Mesenchymal stem cell (in vitro differentiated cells and primary cell): Measurements from ENCODE around the gene TMEM134. TPM values are rescaled to one million over a fixed set of nuclear protein-coding genes. Genes with fewer than 3 reads are reported as not detected.

ENCODE experiments used
- DNase-seq: peaks from one replicate; pipeline ENCODE4 v3.0.0-alpha.2; 2013
- H2AFZ ChIP-seq: one replicate; pipeline ENCODE4 v1.6.1; 2013; ENCODE audit warnings: low read depth, mild to moderate bottlenecking, control low read depth, inconsistent platforms, low read length, moderate library complexity
- H2AK5ac ChIP-seq: 2 replicates; pipeline ENCODE4 v1.6.1; 2013; ENCODE audit warnings: low read length, moderate library complexity, mild to moderate bottlenecking, inconsistent platforms; ENCODE audit not compliant: severe bottlenecking
- H2BK120ac ChIP-seq: one replicate; pipeline ENCODE4 v1.6.1; 2013; ENCODE audit warnings: low read depth, mild to moderate bottlenecking, inconsistent platforms, low read length, moderate library complexity
- H2BK12ac ChIP-seq, 2 experiments: one replicate each; pipeline ENCODE4 v1.6.1; 2013; ENCODE audit warnings: inconsistent platforms in 2 of 2, low read length in 2 of 2, mild to moderate bottlenecking in 2 of 2, moderate library complexity in 2 of 2, control low read depth in 1 of 2
- H2BK15ac ChIP-seq: one replicate; pipeline ENCODE4 v1.6.1; 2013; ENCODE audit warnings: mild to moderate bottlenecking, low read depth, inconsistent platforms; ENCODE audit not compliant: poor library complexity, severe bottlenecking
- H2BK5ac ChIP-seq: 2 replicates; pipeline ENCODE4 v1.6.1; 2013; ENCODE audit warnings: low read depth, mild to moderate bottlenecking, low read length, control low read depth, inconsistent platforms; ENCODE audit not compliant: poor library complexity, severe bottlenecking
- H3K14ac ChIP-seq, 2 experiments: one replicate each; pipeline ENCODE4 v1.6.1; 2013; ENCODE audit warnings: inconsistent platforms in 2 of 2, low read length in 2 of 2, control low read depth in 1 of 2, mild to moderate bottlenecking in 1 of 2, moderate library complexity in 1 of 2
- H3K18ac ChIP-seq, 2 experiments: one replicate each; pipeline ENCODE4 v1.6.1; 2013; ENCODE audit warnings: inconsistent platforms in 2 of 2, low read length in 2 of 2, control low read depth in 1 of 2, low read depth in 1 of 2, mild to moderate bottlenecking in 1 of 2
- H3K23ac ChIP-seq, 2 experiments: one replicate each; pipeline ENCODE4 v1.6.1; 2013; ENCODE audit warnings: inconsistent platforms in 2 of 2, low read length in 2 of 2, mild to moderate bottlenecking in 2 of 2, moderate library complexity in 2 of 2, control low read depth in 1 of 2
- H3K27ac ChIP-seq: 2 replicates; pipeline ENCODE4 v1.5.1; 2013; ENCODE audit warnings: mild to moderate bottlenecking, moderate library complexity, low read length, control low read depth, inconsistent platforms; ENCODE audit not compliant: poor library complexity, severe bottlenecking
- H3K27me3 ChIP-seq, 2 experiments: 2 replicates each; pipeline versions ENCODE4 v1.6.1 to v1.7.0; 2013; ENCODE audit warnings: low read length in 2 of 2, mild to moderate bottlenecking in 2 of 2, moderate library complexity in 2 of 2, control low read depth in 1 of 2, inconsistent platforms in 1 of 2; ENCODE audit not compliant: control insufficient read depth in 1 of 2, insufficient read depth in 1 of 2
- H3K36me3 ChIP-seq, 2 experiments: 2 replicates each; pipeline versions ENCODE4 v1.6.1 to v1.7.0; 2013; ENCODE audit warnings: low read length in 2 of 2, control low read depth in 1 of 2, inconsistent platforms in 1 of 2, low read depth in 1 of 2, mild to moderate bottlenecking in 1 of 2; ENCODE audit not compliant: insufficient read depth in 2 of 2, control insufficient read depth in 1 of 2
- H3K4ac ChIP-seq, 2 experiments: one replicate each; pipeline ENCODE4 v1.6.1; 2013; ENCODE audit warnings: inconsistent platforms in 2 of 2, low read length in 2 of 2, mild to moderate bottlenecking in 2 of 2, moderate library complexity in 2 of 2, control low read depth in 1 of 2, low read depth in 1 of 2
- H3K4me1 ChIP-seq: 2 replicates; pipeline ENCODE4 v1.6.1; 2013; ENCODE audit warnings: low read depth, low read length, control low read depth; ENCODE audit not compliant: control insufficient read depth, insufficient read depth
- H3K4me2 ChIP-seq: 2 replicates; pipeline ENCODE4 v1.6.1; 2013; ENCODE audit warnings: low read length, mild to moderate bottlenecking, inconsistent platforms; ENCODE audit not compliant: poor library complexity, severe bottlenecking
- H3K4me3 ChIP-seq, 2 experiments: 2 replicates each; pipeline versions ENCODE4 v1.5.1 to v1.7.0; 2013; ENCODE audit warnings: low read length in 2 of 2, mild to moderate bottlenecking in 2 of 2, control low read depth in 1 of 2, low read depth in 1 of 2; ENCODE audit not compliant: insufficient read depth in 1 of 2
- H3K79me1 ChIP-seq: replicated peaks from 2 replicates; pipeline ENCODE4 v1.6.1; 2013; ENCODE audit warnings: mild to moderate bottlenecking, control low read depth, low read length, inconsistent platforms; ENCODE audit not compliant: poor library complexity, severe bottlenecking
- H3K9ac ChIP-seq: 2 replicates; pipeline ENCODE4 v1.7.0; 2013; ENCODE audit warnings: mild to moderate bottlenecking, low read length, moderate library complexity
- H3K9me3 ChIP-seq: 2 replicates; pipeline ENCODE4 v1.7.0; 2013; ENCODE audit warnings: mild to moderate bottlenecking, low read length; ENCODE audit not compliant: control insufficient read depth
- H4K8ac ChIP-seq: one replicate; pipeline ENCODE4 v1.6.1; 2013; ENCODE audit warnings: inconsistent platforms, mild to moderate bottlenecking, low read length, moderate library complexity
- H4K91ac ChIP-seq: one replicate; pipeline ENCODE4 v1.6.1; 2013; ENCODE audit warnings: mild to moderate bottlenecking, low read length, inconsistent platforms
- WGBS: methylation state at CpG from one replicate; pipeline ENCODE4 v1.1.7; 2013; ENCODE audit warnings: mixed read lengths; 5-methylcytosine and 5-hydroxymethylcytosine counted together
- small RNA-seq: library from polyadenylated mRNA; stranded (forward); fragments of <200 nt; extraction: miRNeasy Mini kit (QIAGEN cat#:217004); gene quantifications from one replicate; pipeline ENCODE3, GENCODE V24; 2013; ENCODE audit warnings: low read depth

TMEM134 gene

DNA sequence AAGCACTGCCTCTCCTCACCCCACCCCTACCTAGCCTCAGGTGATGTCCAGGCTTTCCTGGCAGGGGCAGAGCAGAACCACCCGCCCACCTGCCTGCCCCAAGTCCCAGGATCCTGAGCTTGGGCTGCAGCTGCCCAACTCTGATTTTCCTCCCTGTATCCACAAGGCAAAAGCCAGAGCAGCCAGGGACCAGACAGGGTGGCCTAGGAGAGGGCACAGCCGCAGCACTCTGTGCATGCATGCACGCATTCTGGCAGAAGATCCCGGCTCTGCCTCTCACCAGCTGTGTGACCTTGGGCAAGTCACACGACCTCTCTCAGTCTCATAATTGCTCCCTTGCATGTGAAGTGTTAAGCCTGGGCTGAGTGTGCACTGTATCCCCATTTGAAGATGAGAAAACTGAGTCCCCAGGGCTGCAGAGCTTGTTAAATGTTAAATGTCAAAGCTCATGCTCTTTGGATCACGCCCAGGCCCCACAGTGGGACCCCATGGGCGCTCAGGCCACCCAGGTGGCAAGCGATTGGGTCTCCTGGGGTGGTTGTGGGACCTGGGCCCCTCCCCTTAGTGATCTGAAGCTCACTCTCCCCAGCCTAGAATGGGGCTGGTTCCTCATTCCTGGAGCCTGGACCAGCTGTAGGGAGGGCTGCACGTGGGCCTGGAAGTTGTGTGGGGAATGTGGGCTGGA lies 56.4 kb downstream of the TMEM134 start:
- Histone ChIP-seq H3K18ac (no peak overlapping the region), H3K27me3 (peaks cover 43 to 81% of the 10 kb centered on the region in 2 experiments), H3K4me1 (peaks cover 21% of the 10 kb centered on the region), H2BK5ac (no peak overlapping the region), H2BK120ac (no peak overlapping the region), H2BK15ac (no peak overlapping the region), H4K8ac (peak overlapping the region; percentile 12), H2AK5ac (no peak overlapping the region), H3K23ac (no peak overlapping the region), H3K9me3 (no peaks in the 10 kb centered on the region), H4K91ac (no peak overlapping the region), H3K27ac (no peak overlapping the region), H3K79me1 (no peaks in the 10 kb centered on the region), H3K4ac (no peak overlapping the region), H2AFZ (no peak overlapping the region), H2BK12ac (no peak overlapping the region), H3K14ac (no peak overlapping the region), H3K36me3 (no peaks in the 10 kb centered on the region), H3K9ac (no peak overlapping the region), H3K4me2 (no peak overlapping the region), H3K4me3 (no peak overlapping the region)
- WGBS, result 79% methylated on average over 9 of the region's 9 CpGs
- DNase-seq, result no peak

DNA sequence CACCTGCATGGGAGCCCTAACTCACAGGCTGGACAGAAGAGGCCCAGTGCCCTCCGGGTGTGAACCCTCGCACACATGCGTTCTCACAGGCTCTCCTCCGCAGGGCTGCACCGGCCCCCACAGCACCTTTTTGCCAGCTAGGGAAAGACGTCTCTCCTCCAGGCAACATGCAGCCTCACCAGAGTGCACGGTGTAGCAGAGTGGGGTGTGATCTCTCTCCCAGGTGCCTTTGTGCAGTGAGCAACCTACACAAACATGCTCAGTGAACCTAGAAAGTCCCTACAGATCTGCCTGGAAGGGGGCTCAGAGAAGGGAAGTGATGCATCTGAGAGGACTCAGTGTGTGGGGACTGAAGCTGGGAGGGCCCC lies 57.3 kb downstream of the TMEM134 start:
- Histone ChIP-seq H2AFZ (no peak overlapping the region), H3K14ac (no peak overlapping the region), H2AK5ac (no peak overlapping the region), H3K9me3 (no peaks in the 10 kb centered on the region), H3K4ac (no peak overlapping the region), H3K23ac (no peak overlapping the region), H3K27me3 (peaks cover 43 to 88% of the 10 kb centered on the region in 2 experiments), H2BK15ac (no peak overlapping the region), H3K79me1 (no peaks in the 10 kb centered on the region), H3K18ac (no peak overlapping the region), H2BK12ac (no peak overlapping the region), H3K4me3 (no peak overlapping the region), H3K27ac (no peak overlapping the region), H3K4me1 (peaks cover 23% of the 10 kb centered on the region), H2BK5ac (no peak overlapping the region), H3K36me3 (no peaks in the 10 kb centered on the region), H4K8ac (no peak overlapping the region), H4K91ac (no peak overlapping the region), H3K4me2 (no peak overlapping the region), H3K9ac (no peak overlapping the region), H2BK120ac (no peak overlapping the region)
- WGBS, result 89% methylated on average over 7 of the region's 7 CpGs
- no peak for DNase-seq

Small RNA genes lying within 50 kb of the gene (small RNA-seq; reads per million reads assigned to genes)
- gene MIR6752, result not detected
